Muscle layer of duodenum (tissue), 2 donors: Measurements from ENCODE around the gene RCAN3.

Source experiments
- H3K27ac ChIP-seq: one replicate; pipeline ENCODE4 v1.7.0; 2013; ENCODE audit warnings: mild to moderate bottlenecking, low read length
- H3K27me3 ChIP-seq: one replicate; pipeline ENCODE4 v1.7.0; 2013; ENCODE audit warnings: low read depth, mild to moderate bottlenecking, control low read depth, low read length
- H3K36me3 ChIP-seq, 2 donors: one replicate each; pipeline ENCODE4 v1.7.0; 2013; ENCODE audit warnings: low read length in 2 of 2, control low read depth in 1 of 2, mild to moderate bottlenecking in 1 of 2; ENCODE audit not compliant: insufficient read depth in 2 of 2, control insufficient read depth in 1 of 2
- H3K4me1 ChIP-seq, 2 donors: one replicate each; pipeline ENCODE4 v1.7.0; 2013; ENCODE audit warnings: low read length in 2 of 2, mild to moderate bottlenecking in 2 of 2, control low read depth in 1 of 2, moderate library complexity in 1 of 2; ENCODE audit not compliant: insufficient read depth in 2 of 2, control insufficient read depth in 1 of 2
- H3K4me3 ChIP-seq, 2 donors: one replicate each; pipeline ENCODE4 v1.7.0; 2013; ENCODE audit warnings: low read length in 2 of 2, low read depth in 1 of 2, mild to moderate bottlenecking in 1 of 2
- H3K9me3 ChIP-seq, 2 donors: one replicate each; pipeline ENCODE4 v1.7.0; 2013; ENCODE audit warnings: low read length in 2 of 2, control low read depth in 1 of 2, mild to moderate bottlenecking in 1 of 2; ENCODE audit not compliant: control insufficient read depth in 1 of 2
- donor health status: healthy.

The RCAN3 gene

GRCh38 chr1:24567792-24568388 lies 65.3 kb downstream of the RCAN3 start:
- Histone ChIP-seq H3K4me3 (no peak overlapping the region), H3K36me3 (no peaks in the 10 kb centered on the region), H3K27me3 (no peaks in the 10 kb centered on the region), H3K9me3 (no peaks in the 10 kb centered on the region), H3K4me1 (no peaks in the 10 kb centered on the region), H3K27ac (no peak overlapping the region)

GRCh38 chr1:24568475-24568874 lies 65.8 kb downstream of the RCAN3 start:
- Histone ChIP-seq H3K4me1 (no peaks in the 10 kb centered on the region), H3K36me3 (no peaks in the 10 kb centered on the region), H3K9me3 (no peaks in the 10 kb centered on the region), H3K27me3 (no peaks in the 10 kb centered on the region), H3K4me3 (no peak overlapping the region), H3K27ac (no peak overlapping the region)

- no peaks in the 10 kb centered on the region for H3K4me1 ChIP-seq
- H3K36me3 ChIP-seq: no peaks in the 10 kb centered on the region
- H3K27me3 ChIP-seq: no peaks in the 10 kb centered on the region
- no peak overlapping the region for H3K4me3 ChIP-seq
- no peaks in the 10 kb centered on the region for H3K9me3 ChIP-seq
- H3K27ac ChIP-seq: no peak overlapping the region
Observed at GRCh38 chr1:24570265-24571125, 67.9 kb downstream of the RCAN3 start.

GRCh38 chr1:24572301-24572700 lies 69.7 kb downstream of the RCAN3 start:
- H3K27ac ChIP-seq: no peak overlapping the region
- H3K36me3 ChIP-seq: no peaks in the 10 kb centered on the region
- no peak overlapping the region for H3K4me3 ChIP-seq
- H3K27me3 ChIP-seq: no peaks in the 10 kb centered on the region
- no peaks in the 10 kb centered on the region for H3K4me1 ChIP-seq
- H3K9me3 ChIP-seq: no peaks in the 10 kb centered on the region

GRCh38 chr1:24575905-24576587 lies 73.4 kb downstream of the RCAN3 start:
- no peak overlapping the region for H3K4me3 ChIP-seq
- H3K9me3 ChIP-seq: no peaks in the 10 kb centered on the region
- no peak overlapping the region for H3K27ac ChIP-seq
- no peaks in the 10 kb centered on the region for H3K36me3 ChIP-seq
- H3K4me1 ChIP-seq: no peaks in the 10 kb centered on the region
- H3K27me3 ChIP-seq: no peaks in the 10 kb centered on the region

- no peak overlapping the region for H3K27ac ChIP-seq
- H3K4me1 ChIP-seq: no peaks in the 10 kb centered on the region
- H3K9me3 ChIP-seq: no peaks in the 10 kb centered on the region
- H3K4me3 ChIP-seq: no peak overlapping the region
- H3K36me3 ChIP-seq: no peaks in the 10 kb centered on the region
- H3K27me3 ChIP-seq: no peaks in the 10 kb centered on the region
Observed at GRCh38 chr1:24578846-24579245, 76.2 kb downstream of the RCAN3 start.

- Histone ChIP-seq H3K36me3 (no peaks in the 10 kb centered on the region), H3K27ac (no peak overlapping the region), H3K27me3 (no peaks in the 10 kb centered on the region), H3K9me3 (no peaks in the 10 kb centered on the region), H3K4me1 (no peaks in the 10 kb centered on the region), H3K4me3 (no peak overlapping the region)
Observed at GRCh38 chr1:24580756-24581155, 78.1 kb downstream of the RCAN3 start.

- Histone ChIP-seq H3K27me3 (no peaks in the 10 kb centered on the region), H3K36me3 (no peaks in the 10 kb centered on the region), H3K4me1 (no peaks in the 10 kb centered on the region), H3K4me3 (no peak overlapping the region), H3K27ac (no peak overlapping the region), H3K9me3 (no peaks in the 10 kb centered on the region)
Observed at GRCh38 chr1:24584171-24584647, 81.6 kb downstream of the RCAN3 start.

- Histone ChIP-seq H3K4me3 (no peak overlapping the region), H3K27ac (no peak overlapping the region), H3K4me1 (no peaks in the 10 kb centered on the region), H3K27me3 (no peaks in the 10 kb centered on the region), H3K9me3 (no peaks in the 10 kb centered on the region), H3K36me3 (no peaks in the 10 kb centered on the region)
Observed at GRCh38 chr1:24586119-24586518, 83.5 kb downstream of the RCAN3 start.

- H3K36me3 ChIP-seq: no peaks in the 10 kb centered on the region
- no peak overlapping the region for H3K4me3 ChIP-seq
- no peaks in the 10 kb centered on the region for H3K9me3 ChIP-seq
- no peaks in the 10 kb centered on the region for H3K27me3 ChIP-seq
- H3K4me1 ChIP-seq: no peaks in the 10 kb centered on the region
- no peak overlapping the region for H3K27ac ChIP-seq
Observed at GRCh38 chr1:24586970-24587820, 84.6 kb downstream of the RCAN3 start.

GRCh38 chr1:24588573-24588972 lies 85.9 kb downstream of the RCAN3 start:
- Histone ChIP-seq H3K36me3 (no peaks in the 10 kb centered on the region), H3K4me3 (no peak overlapping the region), H3K27me3 (no peaks in the 10 kb centered on the region), H3K4me1 (no peaks in the 10 kb centered on the region), H3K27ac (no peak overlapping the region), H3K9me3 (no peaks in the 10 kb centered on the region)
